ENCODE data around the gene RPLP2.

DNA sequence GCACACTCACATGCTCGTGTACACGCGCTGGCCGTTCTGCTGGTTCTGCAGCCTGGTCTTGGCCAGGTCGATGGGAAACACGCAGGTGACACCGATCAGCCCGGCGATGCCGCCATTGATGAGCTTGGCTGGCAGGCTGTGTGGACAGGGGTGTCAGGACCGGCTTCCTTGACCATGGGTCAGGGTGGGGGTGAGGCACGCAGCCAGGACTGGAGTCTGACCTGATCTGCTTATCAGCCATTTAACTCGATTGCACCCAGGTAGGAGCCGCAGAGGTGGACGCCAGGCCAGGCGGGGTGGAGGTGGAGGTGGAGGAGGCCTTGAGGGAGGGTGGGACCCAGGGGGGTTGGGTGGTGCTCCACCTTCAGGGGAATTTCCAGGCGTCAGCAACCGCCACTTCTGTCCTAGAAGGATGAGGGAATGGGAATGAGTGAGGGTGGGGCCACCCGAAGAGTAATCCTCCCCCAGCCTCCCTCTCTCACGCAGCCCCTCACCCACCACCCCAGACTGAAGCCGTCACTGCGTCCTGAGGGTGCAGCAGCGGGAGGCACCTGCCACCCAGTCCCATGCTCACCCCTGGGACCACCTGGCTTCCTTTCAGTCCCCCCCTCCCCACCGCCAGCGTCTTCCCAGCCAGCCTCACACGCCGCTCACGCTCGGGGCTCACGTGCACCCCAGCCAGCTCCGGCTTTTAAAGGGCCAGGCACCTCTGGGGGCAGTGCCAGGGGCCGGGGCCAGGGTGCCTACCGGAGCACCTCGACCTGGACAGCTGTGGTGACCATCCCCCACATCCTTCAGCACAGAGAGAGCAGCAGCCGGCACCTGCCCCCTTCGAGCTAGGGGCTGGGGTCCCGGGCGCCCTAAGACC lies 14.8 kb upstream of the RPLP2 start:
- TF ChIP-seq POLR2AphosphoS5 (IDR thresholded peaks at IDR 0.05; ENCODE audit: low read depth, low read length) = no peak
- TF ChIP-seq TAF1 (IDR thresholded peaks at IDR 0.05; ENCODE audit: borderline replicate concordance, low read depth, low read length) = no peak

All from GM12892 (cell line).